Fibroblast of skin of scalp (primary cell): ENCODE data around the gene SPCS1. TPM values are rescaled to one million over a fixed set of nuclear protein-coding genes. Genes with fewer than 3 reads are reported as not detected.
A peak's percentile ranks its signal among the peaks of the same experiment; 100 is the strongest.
"Not testable (repeated sequence)": the region's sequence is repeated elsewhere in the genome, so short reads cannot be mapped to it uniquely, and the experiment has no call there.

Source experiments
- DNase-seq: peaks from one replicate; pipeline ENCODE4 v3.0.0-alpha.2; 2013
- polyA plus RNA-seq, 2 experiments: library from polyadenylated mRNA; unstranded; fragments of 120-200 nt; gene quantifications; one replicate each; pipeline ENCODE4 v1.2.1, GENCODE V29; 2013; ENCODE audit not compliant: insufficient read length in 2 of 2

Gene SPCS1
- polyA plus RNA-seq (2013, experiment 1 of 2; ENCODE audit: insufficient read length), result 135 TPM
- polyA plus RNA-seq (2013, experiment 2 of 2; ENCODE audit: insufficient read length), result 132 TPM

DNA sequence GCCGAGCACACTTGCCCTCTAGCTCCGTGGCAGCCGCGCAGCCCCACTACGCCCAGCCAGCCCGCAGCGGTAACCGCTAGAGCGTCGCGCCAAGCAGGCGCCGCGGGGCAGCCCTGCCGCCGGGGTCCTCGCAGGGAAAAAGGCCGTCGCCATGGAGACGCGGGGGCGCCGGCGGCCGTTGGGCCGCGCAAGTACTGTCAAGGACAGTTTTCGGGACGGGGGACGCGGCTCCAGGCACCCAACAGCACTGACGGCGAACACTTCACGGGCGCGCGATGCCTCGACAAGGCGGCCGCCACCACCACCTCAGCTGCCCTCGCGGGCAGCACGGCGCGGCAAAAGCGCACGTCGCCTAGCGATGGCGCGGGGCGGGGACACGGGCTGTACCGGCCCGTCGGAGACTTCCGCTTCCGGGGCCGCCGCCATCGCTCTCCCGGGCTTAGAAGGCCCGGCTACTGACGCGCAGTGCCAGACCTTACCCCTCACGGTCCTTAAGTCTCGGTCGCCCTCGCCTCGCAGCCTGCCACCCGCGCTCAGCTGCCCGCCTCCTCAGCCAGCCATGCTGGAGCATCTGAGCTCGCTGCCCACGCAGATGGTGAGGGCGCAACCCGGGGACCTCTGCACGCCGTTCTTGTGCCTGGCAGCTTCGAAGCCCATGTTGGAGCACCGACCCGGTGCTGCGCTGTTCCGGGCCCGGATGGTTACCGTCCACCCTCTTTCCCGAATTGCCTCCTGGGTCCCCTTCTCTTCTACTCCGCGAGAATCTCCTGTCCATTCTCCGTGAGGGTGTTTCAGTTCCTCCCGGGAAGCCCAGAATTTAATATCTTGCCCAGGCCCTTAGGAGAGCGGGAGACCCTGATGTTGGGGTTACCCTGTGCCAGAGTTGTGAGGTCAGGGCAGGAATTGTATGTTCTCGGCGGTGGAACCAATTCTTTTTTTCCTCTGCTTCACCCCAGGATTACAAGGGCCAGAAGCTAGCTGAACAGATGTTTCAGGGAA is at the start of gene SPCS1, which contains the start of gene GLT8D1:
Gene SPCS1, plus strand, starts transcription at position 419 of the 999 bp plus-strand sequence. Its CDS starts 141 bp downstream, at position 560.
Gene GLT8D1, minus strand, starts transcription at position 104 of the 999 bp plus-strand sequence. CDS start 5,331 bp downstream, outside the sequence.
- DNase-seq, result peak; percentile 86

DNA sequence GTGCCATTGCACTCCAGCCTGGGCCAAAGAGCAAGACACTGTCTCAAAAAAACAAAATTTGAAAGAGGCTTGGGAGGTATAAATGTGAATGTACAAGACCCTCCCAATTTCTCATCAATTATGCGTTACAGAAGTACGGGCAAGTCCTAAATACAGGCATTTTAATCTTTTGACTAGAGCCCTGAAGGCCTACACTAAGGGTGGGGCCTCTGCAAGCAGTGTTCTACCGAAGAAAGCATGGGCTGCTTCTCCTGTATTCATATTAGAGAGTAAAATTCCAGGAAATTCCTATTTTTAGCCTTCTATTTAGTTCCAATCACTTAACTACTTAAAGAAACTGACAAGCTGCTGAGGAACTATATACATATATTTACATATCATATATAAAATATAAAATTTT is 45.9 kb upstream of the SPCS1 start:
- no peak for DNase-seq

DNA sequence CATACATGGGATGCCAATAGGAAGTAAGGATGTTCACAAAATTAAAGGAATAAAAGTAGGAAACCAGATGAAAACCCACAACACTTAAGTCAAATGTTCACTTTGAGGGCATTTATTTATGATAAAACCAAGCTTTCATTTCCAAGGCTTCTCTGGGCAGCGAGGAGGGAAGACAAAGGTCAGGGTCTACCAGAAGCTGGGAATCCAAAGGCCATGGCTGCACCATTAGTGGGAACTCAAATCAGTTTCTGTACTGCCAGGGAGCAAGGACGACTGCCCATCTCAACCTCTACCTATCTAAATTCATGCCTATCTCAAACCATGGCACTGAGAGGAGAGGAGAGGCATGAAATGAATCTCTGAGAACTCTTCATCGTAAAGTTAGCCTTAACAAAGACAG is 42.8 kb upstream of the SPCS1 start:
- no peak for DNase-seq

DNA sequence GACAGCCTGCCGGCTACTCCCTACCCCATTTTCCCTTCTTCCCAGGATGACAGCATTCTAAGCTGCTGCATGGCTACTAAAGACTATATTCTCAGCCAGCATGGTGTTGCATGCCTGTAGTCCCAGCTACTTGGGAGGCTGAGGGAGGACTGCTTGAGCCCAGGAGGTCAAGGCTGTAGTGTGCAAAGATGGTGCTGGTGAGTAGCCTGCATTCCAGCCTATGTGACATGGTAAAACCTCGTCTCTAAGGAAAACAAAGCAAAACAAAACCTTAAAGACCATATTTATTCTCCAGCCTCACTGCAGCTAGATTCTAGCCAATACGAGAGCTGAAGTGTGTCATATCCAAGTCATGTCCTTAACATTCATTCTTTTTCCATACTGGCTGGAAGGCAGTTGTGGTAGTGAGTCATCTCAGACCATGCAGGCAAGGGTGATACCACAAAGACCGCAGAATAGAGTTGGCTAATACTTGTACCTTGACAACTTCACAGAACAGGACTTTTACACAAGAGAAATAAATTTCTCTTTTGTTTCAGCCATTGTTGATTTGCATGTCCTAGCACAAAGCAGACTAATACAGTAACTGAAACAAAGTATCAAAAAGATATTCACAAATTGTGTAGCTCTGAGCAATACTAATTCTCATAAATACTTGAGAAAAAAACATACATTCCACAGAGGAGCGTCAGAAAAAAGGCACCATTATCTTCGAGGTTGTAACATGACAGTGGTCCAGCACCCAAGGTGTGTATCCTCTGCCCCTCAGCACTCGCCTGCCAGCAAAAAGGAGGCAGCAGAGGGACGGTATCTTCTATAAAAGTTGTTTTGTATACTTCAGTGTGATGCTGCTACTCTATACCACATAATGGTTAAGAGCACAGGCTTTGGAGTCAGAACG is 35.0 kb upstream of the SPCS1 start:
- peak; percentile 100 for DNase-seq

DNA sequence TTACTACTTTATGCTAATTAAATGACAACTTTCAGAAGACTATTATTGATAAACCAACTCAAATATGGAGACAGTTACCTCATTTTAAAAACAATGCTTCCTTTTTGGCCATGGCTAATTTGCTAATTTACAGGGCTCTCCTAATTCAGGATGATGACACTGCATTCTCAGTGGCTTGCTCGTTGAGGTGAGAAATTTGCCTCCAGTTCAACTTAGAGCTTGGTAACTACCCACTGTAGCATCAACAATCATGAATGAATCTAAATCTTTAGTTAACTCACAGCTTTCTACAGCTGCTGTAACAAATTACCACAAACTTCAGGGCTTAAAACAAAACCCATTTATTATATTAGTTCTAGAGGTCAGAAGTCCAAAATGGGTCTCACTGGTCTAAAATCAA is 34.2 kb upstream of the SPCS1 start:
- DNase-seq, result no peak

DNA sequence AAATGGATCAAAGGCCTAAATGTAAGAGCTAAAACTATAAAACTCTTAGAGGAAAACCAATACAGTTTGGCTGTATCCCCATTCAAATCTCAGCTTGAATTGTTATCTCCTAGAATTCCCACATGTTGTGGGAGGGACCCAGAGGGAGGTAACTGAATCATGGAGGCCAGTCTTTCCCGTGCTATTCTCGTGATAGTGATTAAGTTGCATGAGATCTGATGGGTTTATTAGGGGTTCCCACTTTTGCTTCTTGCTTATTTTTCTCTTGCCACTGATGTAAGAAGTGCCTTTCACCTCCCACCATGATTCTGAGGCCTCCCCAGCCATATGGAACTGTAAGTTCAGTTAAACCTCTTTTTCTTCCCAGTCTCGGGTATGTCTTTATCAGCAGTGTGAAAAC is 29.7 kb upstream of the SPCS1 start:
- DNase-seq, result not testable (repeated sequence)

DNA sequence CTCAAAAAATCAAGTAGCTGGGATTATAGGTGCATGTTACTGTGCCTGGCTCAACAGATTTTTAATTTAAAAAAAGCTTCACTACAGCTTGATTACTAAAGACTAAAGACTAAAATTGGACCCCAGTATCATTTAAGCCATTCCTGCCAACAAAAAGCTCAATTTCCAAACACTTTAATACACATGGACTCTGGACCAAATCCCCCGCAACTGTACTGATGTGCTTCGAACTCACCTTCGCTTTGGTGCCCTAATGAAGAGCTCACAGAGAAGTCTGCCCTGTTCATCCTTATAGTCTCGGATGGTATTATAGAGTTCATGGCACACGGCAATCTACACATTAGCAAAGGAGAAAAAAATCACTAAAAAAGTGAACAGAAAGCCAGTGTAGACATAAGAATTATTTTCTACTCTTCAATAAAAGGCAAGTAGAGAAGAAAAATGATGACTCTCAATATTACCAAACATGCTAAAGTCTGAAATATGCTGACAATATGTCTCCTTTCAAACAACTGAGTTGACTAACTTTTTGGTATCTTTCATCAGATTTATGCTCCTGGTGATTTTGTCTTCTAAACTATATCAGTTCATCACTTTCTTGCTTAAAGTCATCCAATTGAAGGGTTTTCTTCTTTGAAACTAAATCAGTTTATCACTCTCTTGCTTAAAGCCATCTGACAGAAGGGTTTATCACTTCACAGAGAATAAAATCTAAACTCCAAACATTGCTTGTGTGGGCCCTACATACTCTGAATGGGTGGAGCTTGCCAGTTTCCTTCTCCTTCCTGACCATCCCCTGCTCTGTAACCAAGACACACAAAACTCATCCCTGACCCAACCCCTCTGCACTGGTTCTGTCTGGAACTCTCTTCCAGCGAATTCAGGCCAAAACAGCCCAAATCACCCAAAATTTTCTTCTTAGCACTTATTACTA is 27.4 kb upstream of the SPCS1 start:
- DNase-seq, result no peak

DNA sequence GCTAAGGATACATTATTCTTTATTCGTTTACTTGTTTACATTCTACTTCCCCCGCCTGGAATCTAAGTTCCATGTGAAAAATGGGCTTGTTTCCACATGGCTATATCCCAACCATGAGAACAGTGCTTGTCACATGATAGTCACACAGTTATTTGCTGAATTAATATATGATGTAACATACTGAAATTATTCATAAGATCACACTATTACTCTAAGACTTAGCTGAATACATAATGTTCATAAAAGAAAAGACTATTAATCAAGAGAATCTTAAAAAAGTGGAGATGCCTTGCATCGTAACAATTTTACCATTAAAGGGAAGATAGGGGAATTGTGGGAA is 26.7 kb upstream of the SPCS1 start:
- peak; percentile 81 for DNase-seq

DNA sequence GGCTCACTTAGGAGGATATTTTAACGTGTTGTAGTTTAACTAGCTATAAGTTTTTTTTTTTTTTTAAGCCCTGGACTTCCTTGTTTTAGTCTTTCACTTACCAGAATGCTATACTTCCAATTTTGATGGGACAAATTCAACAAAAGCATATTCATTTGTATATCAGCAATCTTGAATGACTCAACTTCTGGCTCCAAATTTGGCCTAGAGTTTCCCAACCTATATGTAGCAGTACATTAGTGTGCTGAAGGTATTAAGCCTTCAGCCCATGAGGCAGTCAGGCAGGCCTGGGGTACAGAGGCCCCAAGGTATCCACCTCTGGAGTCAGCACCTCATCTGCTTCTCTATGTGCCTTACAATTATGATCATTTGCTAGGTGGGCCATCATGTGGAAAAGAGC is 26.1 kb upstream of the SPCS1 start:
- DNase-seq, result no peak

DNA sequence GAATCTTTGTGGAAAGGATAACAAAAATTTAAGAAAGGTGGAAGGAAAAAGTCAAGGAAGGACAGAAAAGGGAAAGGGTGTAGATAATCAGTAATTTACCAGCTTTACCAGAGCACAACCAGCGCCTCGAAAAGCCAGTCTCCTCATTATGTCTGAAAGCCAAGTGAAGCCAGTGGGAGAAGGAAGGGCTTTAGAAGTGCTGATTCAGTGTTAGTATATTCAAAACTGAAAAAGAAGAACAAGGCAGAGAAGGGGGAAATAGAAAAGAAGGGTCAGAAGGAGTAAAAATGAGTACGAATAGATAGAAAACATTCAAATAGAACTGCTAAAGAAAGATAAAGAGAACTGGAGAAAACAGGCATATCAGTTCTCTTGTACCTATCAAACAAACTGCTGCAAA is 24.3 kb upstream of the SPCS1 start:
- DNase-seq, result no peak

DNA sequence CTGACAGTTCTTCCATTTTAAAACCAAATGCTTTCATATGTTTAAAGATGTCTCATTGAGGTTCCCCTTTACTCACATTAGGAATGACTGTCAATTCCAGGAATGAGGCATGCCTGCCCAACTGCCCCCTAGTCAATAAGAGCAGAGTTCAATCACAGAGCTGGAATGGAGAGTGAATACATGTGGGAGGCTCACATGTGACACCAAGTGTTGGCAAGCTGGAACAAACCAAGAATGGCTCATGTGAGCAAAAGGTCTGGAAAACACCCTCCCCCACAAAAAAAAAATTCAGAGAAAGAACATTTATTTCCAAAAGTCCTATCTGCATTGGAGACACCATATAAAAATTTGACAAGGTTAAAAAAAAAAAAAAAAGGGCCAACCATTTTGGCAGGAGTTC is 23.9 kb upstream of the SPCS1 start:
- peak; percentile 87 for DNase-seq

DNA sequence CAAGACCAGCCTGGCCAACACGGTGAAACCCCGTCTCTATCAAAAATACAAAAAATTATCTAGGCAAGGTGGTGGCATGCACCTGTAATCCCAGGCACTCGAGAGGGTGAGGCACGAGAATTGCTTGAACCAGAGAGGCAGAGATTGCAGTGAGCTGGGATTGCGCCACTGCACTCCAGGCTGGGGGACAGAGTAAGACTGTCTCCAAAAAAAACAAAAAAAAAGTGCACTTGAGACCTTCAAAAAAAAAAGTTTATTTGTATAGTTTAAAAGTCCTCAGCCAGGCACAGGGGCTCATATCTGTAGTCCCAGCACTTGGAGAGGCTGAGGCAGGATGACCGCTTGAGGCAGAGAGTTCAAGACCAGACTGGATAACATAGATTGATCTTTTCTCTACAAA is 22.3 kb upstream of the SPCS1 start:
- DNase-seq, result no peak

DNA sequence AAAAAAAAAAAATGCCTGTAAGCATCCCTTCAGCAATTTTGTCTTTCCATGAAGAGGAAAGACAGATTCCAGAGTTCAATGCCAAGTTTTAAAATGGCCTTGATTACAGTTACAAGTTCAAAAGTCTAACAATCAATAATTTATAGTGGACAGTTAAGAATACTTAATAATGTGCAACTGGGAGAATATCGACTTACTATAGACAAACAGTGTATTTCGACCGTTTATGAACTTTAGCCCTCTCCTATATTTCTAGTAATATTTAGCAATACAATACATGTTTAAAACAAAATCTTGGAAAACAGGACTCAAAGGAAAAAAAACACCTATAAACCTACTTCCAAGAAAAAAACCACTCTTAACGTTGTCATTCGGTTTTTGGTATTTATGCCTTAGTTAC is 21.7 kb upstream of the SPCS1 start:
- DNase-seq, result no peak

DNA sequence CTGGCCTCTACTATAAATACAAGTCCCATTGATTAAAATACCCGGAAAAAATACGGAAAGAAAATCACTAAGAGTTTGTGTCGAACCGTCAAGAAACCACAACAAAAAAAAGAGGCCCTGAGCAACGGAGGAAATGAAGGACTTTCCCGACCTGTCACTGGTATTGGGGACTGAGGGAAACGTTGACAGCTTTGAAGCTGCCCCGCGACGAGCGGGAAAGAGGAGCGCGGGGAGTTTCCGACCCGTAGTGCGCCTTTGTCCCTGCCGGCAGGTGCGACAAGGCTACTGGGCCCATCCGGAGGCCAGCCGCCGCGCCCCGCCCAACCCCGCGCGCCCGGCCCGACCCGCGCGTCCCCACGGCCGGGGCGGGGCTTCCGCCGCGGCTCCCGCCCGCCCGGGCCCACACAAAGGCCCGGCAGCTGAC is 20.6 kb upstream of the SPCS1 start:
- peak; percentile 78 for DNase-seq

DNA sequence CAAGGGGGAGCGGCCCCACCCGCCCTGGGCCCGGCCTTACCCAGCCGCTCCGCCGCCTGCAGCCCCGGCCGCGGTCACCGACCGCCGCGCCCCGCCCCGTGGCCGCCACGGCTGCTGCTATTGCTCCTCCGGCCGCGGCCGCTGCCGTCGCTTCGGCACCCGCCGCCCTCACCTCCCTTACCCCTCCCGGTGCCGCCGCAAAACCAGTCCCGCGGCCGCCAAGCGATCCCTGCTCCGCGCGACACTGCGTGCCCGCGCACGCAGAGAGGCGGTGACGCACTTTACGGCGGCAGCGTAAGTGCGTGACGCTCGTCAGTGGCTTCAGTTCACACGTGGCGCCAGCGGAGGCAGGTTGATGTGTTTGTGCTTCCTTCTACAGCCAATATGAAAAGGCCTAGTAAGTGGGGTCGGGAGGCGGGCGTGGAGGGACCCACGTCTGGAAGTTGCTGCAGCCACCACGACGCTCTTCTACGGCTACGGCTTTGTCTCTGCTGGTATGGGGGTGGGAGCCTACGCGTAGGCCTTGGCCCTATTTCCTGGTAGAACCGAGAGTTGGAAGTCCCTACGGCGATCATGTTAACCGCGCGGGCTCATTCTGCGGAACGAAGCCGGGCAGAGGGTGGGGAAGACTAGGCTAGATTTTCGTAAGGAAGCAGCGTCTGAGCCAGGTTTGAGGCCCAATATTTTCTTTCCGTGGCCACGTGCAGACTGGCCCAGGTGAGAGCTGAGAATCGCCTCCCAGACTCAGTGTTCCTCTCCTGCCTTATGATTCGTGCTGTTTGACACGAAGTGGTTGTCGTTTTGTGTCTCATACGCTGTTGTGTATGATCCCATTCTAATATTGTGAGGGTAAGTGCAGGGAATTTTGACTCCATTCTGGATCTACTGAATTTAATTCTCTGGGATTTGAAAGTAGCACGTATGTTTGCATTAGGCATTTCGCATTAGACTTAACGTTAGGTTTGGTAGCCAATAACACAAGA is 19.9 kb upstream of the SPCS1 start, which contains the start of the genes GNL3 and PBRM1:
Gene GNL3, plus strand, starts transcription at position 324 of the 983 bp plus-strand sequence. Its CDS starts 61 bp downstream, at position 385.
Gene PBRM1, minus strand, starts transcription at position 205 of the 983 bp plus-strand sequence.
- peak; percentile 97 for DNase-seq

DNA sequence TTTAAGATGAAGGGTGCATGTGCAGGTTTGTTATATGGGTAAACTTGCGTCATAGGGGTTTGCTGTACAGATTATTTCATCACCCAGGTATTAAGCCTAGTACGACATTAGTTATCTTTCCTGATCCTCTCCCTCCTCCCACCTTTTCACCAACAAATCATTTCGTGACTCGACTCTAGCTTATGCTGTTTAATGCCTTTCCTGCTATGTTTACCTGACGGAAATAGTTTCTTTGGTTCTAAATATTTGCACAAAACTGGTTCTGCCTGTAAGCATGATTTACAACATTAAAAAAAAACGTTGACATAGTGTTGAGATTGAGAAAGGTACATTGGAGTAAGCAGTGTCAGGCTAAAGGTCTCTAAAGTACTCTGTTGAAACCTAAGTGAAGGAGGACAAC is 17.6 kb upstream of the SPCS1 start:
- no peak for DNase-seq

DNA sequence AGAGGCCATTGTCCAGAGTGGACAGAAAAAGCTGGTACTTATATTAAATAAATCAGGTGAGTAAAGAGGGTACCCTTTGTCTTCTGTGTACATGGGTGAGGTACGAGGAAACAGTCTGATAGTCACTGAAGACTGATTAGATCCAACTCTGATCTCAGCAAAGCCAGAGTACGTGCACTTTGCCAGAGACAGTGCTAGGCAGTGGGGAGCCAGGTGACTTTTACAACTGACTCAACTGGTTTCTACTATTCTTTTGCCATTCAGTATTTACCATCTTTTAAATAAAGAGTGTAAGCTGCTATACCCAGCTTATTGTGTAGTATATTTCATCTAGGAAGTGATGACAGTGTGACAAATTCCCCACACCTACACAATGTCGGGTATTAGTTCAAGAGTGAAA is 16.8 kb upstream of the SPCS1 start:
- DNase-seq, result no peak

DNA sequence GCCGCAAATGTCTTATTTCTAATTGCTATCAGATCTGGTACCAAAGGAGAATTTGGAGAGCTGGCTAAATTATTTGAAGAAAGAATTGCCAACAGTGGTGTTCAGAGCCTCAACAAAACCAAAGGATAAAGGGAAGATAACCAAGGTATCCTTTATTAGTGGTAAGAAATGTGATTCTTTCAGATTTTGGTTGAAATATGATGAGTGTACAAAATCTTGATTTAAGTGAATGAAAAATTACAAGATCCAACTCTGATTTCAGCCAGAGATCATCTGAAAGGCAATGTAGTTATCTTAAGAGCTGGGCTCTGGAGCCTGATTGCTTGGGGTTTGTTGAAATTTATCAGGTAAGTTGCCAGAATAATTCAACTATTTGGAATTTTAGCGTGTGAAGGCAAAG is 15.3 kb upstream of the SPCS1 start:
- no peak for DNase-seq

DNA sequence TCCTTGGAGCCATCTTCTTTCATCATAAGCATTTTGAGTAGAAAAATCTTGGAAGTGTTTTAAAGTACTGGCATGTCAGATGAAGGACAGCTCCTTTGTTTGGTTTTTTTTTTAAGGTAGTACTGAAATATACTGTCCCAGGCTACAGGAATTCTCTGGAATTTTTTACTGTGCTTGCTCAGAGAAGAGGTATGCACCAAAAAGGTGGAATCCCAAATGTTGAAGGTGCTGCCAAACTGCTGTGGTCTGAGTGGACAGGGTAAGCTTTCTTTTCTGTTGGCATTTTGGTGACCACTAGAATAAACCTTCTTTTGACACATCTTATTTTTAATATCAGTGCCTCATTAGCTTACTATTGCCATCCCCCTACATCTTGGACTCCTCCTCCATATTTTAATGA is 12.8 kb upstream of the SPCS1 start:
- no peak for DNase-seq

DNA sequence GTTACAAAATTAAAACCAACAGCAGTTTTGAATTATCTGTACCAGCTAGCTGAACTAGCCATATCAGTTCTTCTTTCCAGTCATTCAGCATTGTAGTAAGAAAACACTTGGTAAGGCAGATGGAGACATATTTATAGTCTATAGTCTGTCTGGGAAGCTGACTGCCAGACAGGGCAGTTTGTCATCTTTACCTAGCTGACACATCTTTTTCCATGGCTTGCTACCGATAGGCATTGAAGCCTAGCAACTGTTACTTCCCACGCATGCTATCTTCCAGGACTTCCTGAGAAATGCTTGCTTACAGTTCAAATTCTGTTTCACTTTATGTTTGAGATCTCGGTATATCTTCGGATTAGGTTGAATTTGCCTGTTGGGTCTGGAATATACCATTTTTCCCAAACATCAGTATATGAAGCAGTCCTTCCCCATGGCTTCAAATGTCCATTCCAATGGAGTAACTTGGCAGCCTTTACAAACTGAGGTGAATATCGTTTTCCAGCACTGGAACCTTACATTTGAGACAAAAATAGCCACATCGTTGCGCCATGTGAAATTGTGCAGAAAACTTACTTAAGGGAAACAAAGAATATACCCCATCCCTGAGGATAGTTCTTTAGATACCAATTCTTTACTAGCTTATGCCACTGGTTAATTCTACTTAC is 11.2 kb upstream of the SPCS1 start:
- DNase-seq, result no peak
